ENCODE data around the gene OVCA2.
A peak's percentile ranks its signal among the peaks of the same experiment; 100 is the strongest.

GRCh38 chr17:2053380-2054261 lies 11.8 kb downstream of the OVCA2 start:
- TF ChIP-seq, protein P1, sequence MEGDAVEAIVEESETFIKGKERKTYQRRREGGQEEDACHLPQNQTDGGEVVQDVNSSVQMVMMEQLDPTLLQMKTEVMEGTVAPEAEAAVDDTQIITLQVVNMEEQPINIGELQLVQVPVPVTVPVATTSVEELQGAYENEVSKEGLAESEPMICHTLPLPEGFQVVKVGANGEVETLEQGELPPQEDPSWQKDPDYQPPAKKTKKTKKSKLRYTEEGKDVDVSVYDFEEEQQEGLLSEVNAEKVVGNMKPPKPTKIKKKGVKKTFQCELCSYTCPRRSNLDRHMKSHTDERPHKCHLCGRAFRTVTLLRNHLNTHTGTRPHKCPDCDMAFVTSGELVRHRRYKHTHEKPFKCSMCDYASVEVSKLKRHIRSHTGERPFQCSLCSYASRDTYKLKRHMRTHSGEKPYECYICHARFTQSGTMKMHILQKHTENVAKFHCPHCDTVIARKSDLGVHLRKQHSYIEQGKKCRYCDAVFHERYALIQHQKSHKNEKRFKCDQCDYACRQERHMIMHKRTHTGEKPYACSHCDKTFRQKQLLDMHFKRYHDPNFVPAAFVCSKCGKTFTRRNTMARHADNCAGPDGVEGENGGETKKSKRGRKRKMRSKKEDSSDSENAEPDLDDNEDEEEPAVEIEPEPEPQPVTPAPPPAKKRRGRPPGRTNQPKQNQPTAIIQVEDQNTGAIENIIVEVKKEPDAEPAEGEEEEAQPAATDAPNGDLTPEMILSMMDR (IDR thresholded peaks at IDR 0.05; ENCODE audit: insufficient read depth, low read length, poor library complexity, severe bottlenecking) = peak; percentile 44
- no peak for TF ChIP-seq EZH2phosphoT487 (conservative IDR thresholded peaks at IDR 0.05; ENCODE audit: low read length)

Data from SU-DHL-6 (cell line).